ENCODE results near the gene ZNF593OS. TPM values are rescaled to one million over a fixed set of nuclear protein-coding genes. Genes with fewer than 3 reads are reported as not detected.
A peak's percentile ranks its signal among the peaks of the same experiment; 100 is the strongest.

ZNF593OS gene
- total RNA-seq, 2 experiments from 2014 or later: not detected

DNA sequence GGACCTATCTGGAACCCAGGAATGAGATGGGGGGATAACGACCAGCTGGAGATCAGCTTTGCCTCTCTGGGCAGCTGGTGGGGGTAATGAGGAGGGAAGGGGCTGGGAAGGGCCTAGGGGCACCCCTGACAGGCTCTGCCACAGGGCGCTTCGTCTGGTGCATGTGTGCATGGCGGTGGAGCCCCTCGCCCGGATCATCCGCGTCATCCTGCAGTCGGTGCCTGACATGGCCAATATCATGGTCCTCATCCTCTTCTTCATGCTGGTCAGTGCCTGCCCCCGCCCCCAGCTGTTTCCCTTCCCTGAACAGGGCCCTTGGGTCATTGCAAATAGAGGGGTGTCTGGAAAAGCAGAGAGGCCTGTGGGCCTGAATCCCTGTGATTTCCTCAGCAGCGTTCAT lies 26.2 kb upstream of the ZNF593OS start:
- Mint-ChIP-seq H3K27ac (no peak overlapping the region), H3K4me3 (no peak overlapping the region), H3K9me3 (ENCODE audit: insufficient read depth) (no peaks in the 10 kb centered on the region), H3K4me1 (ENCODE audit: low read depth) (peaks cover 25% of the 10 kb centered on the region), H3K36me3 (ENCODE audit: low read depth) (no peaks in the 10 kb centered on the region), H3K27me3 (ENCODE audit: low read depth) (peaks cover 6% of the 10 kb centered on the region)
- DNase-seq: no peak
- ATAC-seq: no peak
- ChIA-PET CTCF (interaction anchor here (1.5 kb wide), 1 partner anchor 53 kb away, joined by 3 read pairs; no protein-coding TSS in a partner anchor), POLR2A (no interaction called here)

DNA sequence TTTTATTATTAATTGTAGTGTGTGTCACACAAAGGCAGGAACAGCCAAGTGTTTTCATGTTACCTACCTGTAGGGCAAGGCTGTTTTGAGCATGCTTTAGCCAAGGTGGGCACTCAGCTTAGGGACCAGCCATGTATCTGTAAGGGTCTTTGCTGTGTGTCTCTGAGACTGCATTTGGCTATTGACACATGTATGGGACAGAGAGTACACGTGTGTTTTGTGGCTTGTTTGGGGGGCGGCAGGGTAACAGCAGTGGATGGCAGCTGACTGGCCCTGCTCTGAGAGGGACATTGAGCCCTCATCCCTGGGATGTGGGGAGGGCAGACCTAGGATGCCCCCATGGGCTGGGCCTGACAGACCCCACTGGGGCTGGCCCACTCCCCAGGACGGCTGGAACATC lies 25.7 kb upstream of the ZNF593OS start:
- no peak for DNase-seq
- no peak overlapping the region for H3K27ac Mint-ChIP-seq
- no peaks in the 10 kb centered on the region for H3K36me3 Mint-ChIP-seq (ENCODE audit: low read depth)
- H3K27me3 Mint-ChIP-seq (ENCODE audit: low read depth): peaks cover 6% of the 10 kb centered on the region
- H3K4me3 Mint-ChIP-seq: no peak overlapping the region
- ATAC-seq: no peak
- CTCF ChIA-PET: interaction anchor here (1.5 kb wide), 1 partner anchor 52 kb away, joined by 3 read pairs; no protein-coding TSS in a partner anchor
- peaks cover 20% of the 10 kb centered on the region for H3K4me1 Mint-ChIP-seq (ENCODE audit: low read depth)
- POLR2A ChIA-PET: no interaction called here
- H3K9me3 Mint-ChIP-seq (ENCODE audit: insufficient read depth): no peaks in the 10 kb centered on the region

DNA sequence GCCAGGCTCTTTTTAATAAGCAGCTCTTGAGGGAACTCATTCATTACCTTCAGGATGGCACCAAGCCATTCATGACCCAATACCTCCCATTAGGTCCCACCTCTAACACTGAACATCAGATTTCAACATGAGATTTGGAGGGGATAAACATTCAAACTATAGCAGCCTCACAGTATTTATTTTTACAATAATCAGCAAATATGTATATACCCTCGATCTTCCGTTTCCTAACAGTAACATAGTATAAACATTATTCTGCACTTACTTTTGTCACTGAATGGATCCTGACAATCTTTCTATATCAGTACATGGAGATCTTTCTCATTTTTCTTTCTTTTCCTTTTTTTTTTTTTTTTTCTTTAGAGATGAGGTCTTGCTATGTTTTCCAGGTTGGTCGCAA lies 24.2 kb upstream of the ZNF593OS start:
- POLR2A ChIA-PET: no interaction called here
- H3K4me1 Mint-ChIP-seq (ENCODE audit: low read depth): peaks cover 11% of the 10 kb centered on the region
- H3K27me3 Mint-ChIP-seq (ENCODE audit: low read depth): peaks cover 6% of the 10 kb centered on the region
- H3K9me3 Mint-ChIP-seq (ENCODE audit: insufficient read depth): no peaks in the 10 kb centered on the region
- ATAC-seq (no peak), DNase-seq (no peak)
- H3K4me3 Mint-ChIP-seq: no peak overlapping the region
- no peak overlapping the region for H3K27ac Mint-ChIP-seq
- CTCF ChIA-PET: interaction anchor here (0.6 kb wide), 1 partner anchor 15 kb away, joined by 3 read pairs; no protein-coding TSS in a partner anchor
- no peaks in the 10 kb centered on the region for H3K36me3 Mint-ChIP-seq (ENCODE audit: low read depth)

DNA sequence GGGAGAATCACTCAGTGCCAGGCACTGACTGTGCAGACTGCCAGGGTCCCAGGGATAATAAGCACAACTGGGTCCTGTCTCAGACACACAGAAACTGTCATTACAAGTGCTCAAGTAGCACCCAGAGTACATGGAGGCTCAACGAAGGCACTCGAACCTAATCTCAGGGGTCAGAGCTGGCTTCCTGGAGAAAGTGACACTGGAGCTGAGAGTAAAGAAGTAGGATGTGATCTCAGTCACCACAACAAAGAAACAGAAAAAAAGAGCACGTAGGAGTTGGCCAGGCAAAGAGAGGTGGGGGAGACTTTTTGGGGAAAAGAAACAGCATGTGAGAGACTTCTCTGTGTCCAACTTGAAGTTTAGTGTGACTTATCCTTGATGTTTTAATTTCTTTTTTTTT lies 20.1 kb upstream of the ZNF593OS start:
- ATAC-seq: peak; percentile 60
- Mint-ChIP-seq H3K4me3 (no peak overlapping the region), H3K27ac (peak overlapping the region; percentile 70), H3K27me3 (ENCODE audit: low read depth) (peaks cover 2% of the 10 kb centered on the region), H3K4me1 (ENCODE audit: low read depth) (peaks cover 6% of the 10 kb centered on the region), H3K9me3 (ENCODE audit: insufficient read depth) (no peaks in the 10 kb centered on the region), H3K36me3 (ENCODE audit: low read depth) (no peaks in the 10 kb centered on the region)
- ChIA-PET POLR2A (interaction anchor here (0.6 kb wide), 1 partner anchor 26 kb away, joined by 3 read pairs; no protein-coding TSS in a partner anchor), CTCF (interaction anchor here (1.0 to 1.2 kb wide), 2 partner anchors 13 to 22 kb away, joined by 3 to 5 read pairs; partner anchors contain the start of gene ZNF593)
- DNase-seq: peak; percentile 49

DNA sequence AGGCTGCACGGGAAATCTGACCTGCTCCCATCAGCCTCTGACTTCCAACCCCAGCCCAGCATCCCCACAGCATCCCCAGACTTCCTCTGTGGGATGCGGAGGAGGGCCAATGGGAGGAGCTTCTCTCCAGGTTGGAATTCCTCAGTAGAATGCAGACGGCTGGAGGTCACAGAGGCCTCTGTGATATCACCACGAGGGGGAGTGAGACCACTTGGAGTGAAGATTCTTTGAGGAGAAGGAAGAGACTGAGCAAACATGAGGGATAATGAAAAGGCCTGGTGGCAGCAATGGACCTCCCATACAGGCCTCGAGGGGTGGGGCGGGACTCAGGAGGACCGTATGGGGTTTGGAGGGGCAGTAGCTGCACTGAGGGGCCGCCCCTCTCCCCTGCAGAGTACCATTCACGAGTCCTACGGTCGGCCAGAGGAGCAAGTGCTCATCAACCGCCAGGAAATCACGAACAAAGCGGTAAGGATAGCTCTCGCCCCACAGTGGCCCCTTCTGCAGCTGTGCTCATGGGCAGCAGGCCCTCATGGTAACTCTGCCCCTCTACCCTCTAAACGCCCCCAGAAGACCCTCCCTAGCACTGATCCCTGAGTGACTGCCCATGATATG lies 18.8 kb upstream of the ZNF593OS start, which contains the start of gene CATSPER4:
TSS of gene CATSPER4 (plus strand) at position 230 of the 615 bp plus-strand sequence. CDS start at position 256, 26 bp downstream.
- ChIA-PET CTCF (interaction anchor here (1.4 to 2.4 kb wide), 2 partner anchors 21 to 43 kb away, joined by 9 to 13 read pairs; partner anchors contain the start of genes CEP85 and ZNF593), POLR2A (interaction anchor here (0.5 kb wide), 1 partner anchor 44 kb away, joined by 3 read pairs; the partner anchor contains the start of gene CEP85)
- Mint-ChIP-seq H3K36me3 (ENCODE audit: low read depth) (no peaks in the 10 kb centered on the region), H3K4me3 (no peak within 1 kb of the TSS), H3K27me3 (ENCODE audit: low read depth) (peaks cover 2% of the 10 kb centered on the region), H3K27ac (peak within 1 kb of the TSS; percentile 70), H3K9me3 (ENCODE audit: insufficient read depth) (no peaks in the 10 kb centered on the region), H3K4me1 (ENCODE audit: low read depth) (peaks cover 6% of the 10 kb centered on the region)
- no peak for ATAC-seq
- no peak for DNase-seq

DNA sequence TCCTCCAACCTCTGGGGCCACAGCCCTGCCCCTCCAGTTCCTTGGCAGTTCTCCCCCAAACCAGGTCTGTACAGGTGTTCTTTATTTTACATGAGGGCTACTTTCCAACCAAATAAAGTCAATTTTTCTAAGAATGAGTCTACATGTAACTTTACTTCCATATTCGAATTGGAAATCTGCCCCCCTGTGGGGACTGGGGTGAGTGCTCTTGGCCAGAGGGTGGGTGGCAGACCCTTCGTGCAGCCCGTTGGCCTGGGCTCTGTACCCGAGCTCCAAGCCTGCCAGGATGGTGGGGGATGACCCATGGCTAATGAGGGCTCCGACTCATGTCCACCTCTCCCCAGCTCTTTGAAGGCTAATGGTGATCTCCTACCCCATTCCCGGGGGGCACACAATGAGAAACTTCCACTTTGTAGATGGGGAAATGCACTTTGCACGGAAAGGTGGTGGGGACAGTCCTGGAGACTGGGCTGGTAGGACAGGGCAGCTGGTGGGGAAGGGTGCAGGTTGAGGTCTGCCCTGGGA lies 18.2 kb upstream of the ZNF593OS start:
- Mint-ChIP-seq H3K9me3 (ENCODE audit: insufficient read depth) (no peaks in the 10 kb centered on the region), H3K27ac (no peak overlapping the region), H3K36me3 (ENCODE audit: low read depth) (no peaks in the 10 kb centered on the region), H3K4me1 (ENCODE audit: low read depth) (peaks cover 6% of the 10 kb centered on the region), H3K27me3 (ENCODE audit: low read depth) (no peaks in the 10 kb centered on the region), H3K4me3 (no peak overlapping the region)
- ChIA-PET POLR2A (interaction anchor here (0.5 kb wide), 1 partner anchor 44 kb away, joined by 3 read pairs; the partner anchor contains the start of gene CEP85), CTCF (interaction anchor here (1.0 to 2.4 kb wide), 3 partner anchors 20 to 44 kb away, joined by 3 to 13 read pairs (median 9); partner anchors contain the start of genes CEP85 and ZNF593)
- DNase-seq (no peak), ATAC-seq (no peak)

DNA sequence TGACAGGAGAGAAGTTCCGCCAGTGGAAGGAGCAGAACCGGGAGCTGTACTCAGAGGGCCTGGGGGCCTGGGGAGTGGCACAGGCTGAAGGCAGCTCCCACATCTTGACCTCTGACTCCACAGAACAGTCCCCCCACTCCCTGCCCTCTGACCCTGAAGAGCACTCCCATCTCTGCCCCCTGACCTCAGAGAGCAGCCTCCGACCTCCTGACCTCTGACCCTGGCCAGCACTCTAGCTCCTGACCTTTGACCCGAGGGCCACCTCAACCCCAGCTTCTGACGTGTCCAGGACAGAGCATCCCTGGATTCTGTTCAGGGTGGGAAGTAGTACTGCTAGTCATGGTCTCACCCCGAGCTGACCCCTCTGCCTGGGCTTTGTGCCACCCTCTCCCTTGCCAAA lies 17.7 kb upstream of the ZNF593OS start:
- no peak overlapping the region for H3K27ac Mint-ChIP-seq
- DNase-seq: no peak
- H3K9me3 Mint-ChIP-seq (ENCODE audit: insufficient read depth): no peaks in the 10 kb centered on the region
- POLR2A ChIA-PET: no interaction called here
- no peak for ATAC-seq
- no peaks in the 10 kb centered on the region for H3K27me3 Mint-ChIP-seq (ENCODE audit: low read depth)
- CTCF ChIA-PET: interaction anchor here (1.0 to 2.4 kb wide), 4 partner anchors 19 to 45 kb away, joined by 3 to 13 read pairs (median 6); partner anchors contain the start of genes CEP85 and ZNF593
- no peaks in the 10 kb centered on the region for H3K36me3 Mint-ChIP-seq (ENCODE audit: low read depth)
- peaks cover 6% of the 10 kb centered on the region for H3K4me1 Mint-ChIP-seq (ENCODE audit: low read depth)
- no peak overlapping the region for H3K4me3 Mint-ChIP-seq

DNA sequence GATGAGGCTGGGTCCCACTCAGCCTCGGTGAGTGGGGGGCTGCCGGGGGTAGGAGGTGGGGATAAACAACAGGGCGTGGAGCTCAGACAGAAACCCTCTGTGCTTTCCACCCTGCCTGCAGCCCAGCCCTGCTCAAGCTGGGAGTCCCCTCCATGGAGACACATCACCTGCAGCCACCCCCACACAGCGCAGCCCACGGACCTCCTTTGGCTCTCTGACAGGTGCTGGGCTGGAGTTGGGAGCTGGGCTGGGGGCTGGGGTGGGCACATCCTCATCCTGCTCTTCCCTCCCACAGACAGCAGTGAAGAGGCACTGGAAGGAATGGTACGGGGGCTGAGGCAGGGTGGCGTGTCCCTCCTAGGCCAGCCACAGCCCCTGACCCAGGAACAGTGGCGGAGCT lies 16.8 kb upstream of the ZNF593OS start:
- ChIA-PET POLR2A (no interaction called here), CTCF (interaction anchor here (1.0 to 2.4 kb wide), 2 partner anchors 19 to 46 kb away, joined by 3 to 9 read pairs; partner anchors contain the start of genes CEP85 and ZNF593)
- no peak for ATAC-seq
- Mint-ChIP-seq H3K9me3 (ENCODE audit: insufficient read depth) (no peaks in the 10 kb centered on the region), H3K36me3 (ENCODE audit: low read depth) (no peaks in the 10 kb centered on the region), H3K27ac (no peak overlapping the region), H3K4me1 (ENCODE audit: low read depth) (peaks cover 6% of the 10 kb centered on the region), H3K27me3 (ENCODE audit: low read depth) (no peaks in the 10 kb centered on the region), H3K4me3 (no peak overlapping the region)
- DNase-seq: no peak

DNA sequence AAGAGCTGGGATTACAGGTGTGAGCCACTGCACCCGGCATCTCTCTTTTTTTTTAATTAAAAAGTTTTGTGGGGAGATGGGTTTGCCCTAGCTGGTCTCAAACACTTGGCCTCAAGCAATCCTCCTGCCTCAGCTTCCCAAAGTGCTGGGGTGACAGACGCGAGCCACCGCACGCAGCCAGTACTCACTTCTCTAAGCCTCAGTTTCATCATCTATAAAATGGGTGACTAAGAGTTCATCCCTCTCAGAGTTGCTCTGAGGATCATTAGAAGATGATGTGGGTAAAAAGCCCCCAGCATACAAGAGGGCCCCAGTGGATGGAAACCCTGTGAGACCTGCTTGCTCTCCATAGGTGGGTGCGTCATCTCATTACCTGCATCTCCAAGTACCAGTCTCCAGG lies 16.2 kb upstream of the ZNF593OS start:
- Mint-ChIP-seq H3K36me3 (ENCODE audit: low read depth) (no peaks in the 10 kb centered on the region), H3K27ac (no peak overlapping the region), H3K9me3 (ENCODE audit: insufficient read depth) (no peaks in the 10 kb centered on the region), H3K4me3 (no peak overlapping the region), H3K4me1 (ENCODE audit: low read depth) (peaks cover 6% of the 10 kb centered on the region), H3K27me3 (ENCODE audit: low read depth) (no peaks in the 10 kb centered on the region)
- DNase-seq (no peak), ATAC-seq (no peak)
- POLR2A ChIA-PET: no interaction called here
- CTCF ChIA-PET: interaction anchor here (0.7 kb wide), 1 partner anchor 46 kb away, joined by 4 read pairs; the partner anchor contains the start of gene CEP85

DNA sequence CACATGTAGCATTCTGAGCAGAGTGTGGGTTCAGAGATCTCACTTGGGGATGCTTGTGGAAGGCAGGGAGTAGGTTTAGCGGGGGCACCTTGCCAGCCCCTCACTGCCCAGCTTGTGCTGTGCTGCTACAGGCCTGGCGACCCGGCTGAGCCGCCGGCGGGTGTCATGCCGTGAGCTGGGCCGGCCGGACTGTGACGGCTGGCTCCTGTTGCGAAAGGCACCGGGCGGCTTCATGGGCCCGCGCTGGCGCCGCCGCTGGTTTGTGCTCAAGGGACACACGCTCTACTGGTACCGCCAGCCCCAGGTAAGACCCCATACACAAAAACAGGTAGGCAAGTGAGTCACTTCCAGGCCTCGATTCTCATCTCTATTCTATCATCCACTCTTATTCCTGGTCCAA lies 13.3 kb upstream of the ZNF593OS start:
- Mint-ChIP-seq H3K4me1 (ENCODE audit: low read depth) (no peaks in the 10 kb centered on the region), H3K27ac (no peak overlapping the region), H3K9me3 (ENCODE audit: insufficient read depth) (no peaks in the 10 kb centered on the region), H3K27me3 (ENCODE audit: low read depth) (no peaks in the 10 kb centered on the region), H3K4me3 (no peak overlapping the region), H3K36me3 (ENCODE audit: low read depth) (no peaks in the 10 kb centered on the region)
- ATAC-seq (no peak), DNase-seq (no peak)
- CTCF ChIA-PET: no interaction called here
- POLR2A ChIA-PET: no interaction called here

DNA sequence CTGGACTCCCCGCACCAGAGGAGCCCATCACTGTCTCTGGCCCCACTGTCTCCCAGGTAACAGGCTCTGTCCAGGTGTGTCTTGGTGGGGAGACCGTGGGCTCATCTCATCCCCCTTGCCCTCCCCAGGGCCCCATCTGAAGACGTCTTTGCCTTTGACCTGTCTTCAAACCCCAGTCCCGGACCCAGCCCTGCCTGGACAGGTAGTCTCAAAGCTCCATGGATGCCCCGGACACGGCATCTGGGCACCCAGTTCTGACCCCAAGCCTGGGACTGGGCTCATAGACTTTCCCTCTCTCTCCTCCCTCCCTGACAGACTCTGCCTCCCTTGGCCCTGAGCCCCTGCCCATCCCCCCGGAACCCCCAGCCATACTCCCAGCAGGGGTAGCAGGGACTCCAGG lies 12.5 kb upstream of the ZNF593OS start:
- no peak for ATAC-seq
- Mint-ChIP-seq H3K36me3 (ENCODE audit: low read depth) (no peaks in the 10 kb centered on the region), H3K4me3 (no peak overlapping the region), H3K9me3 (ENCODE audit: insufficient read depth) (no peaks in the 10 kb centered on the region), H3K27me3 (ENCODE audit: low read depth) (no peaks in the 10 kb centered on the region), H3K4me1 (ENCODE audit: low read depth) (no peaks in the 10 kb centered on the region), H3K27ac (no peak overlapping the region)
- ChIA-PET POLR2A (no interaction called here), CTCF (interaction anchor here (0.7 to 1.0 kb wide), 2 partner anchors 14 to 50 kb away, joined by 3 to 4 read pairs; partner anchors contain the start of genes CEP85 and ZNF593)
- no peak for DNase-seq

DNA sequence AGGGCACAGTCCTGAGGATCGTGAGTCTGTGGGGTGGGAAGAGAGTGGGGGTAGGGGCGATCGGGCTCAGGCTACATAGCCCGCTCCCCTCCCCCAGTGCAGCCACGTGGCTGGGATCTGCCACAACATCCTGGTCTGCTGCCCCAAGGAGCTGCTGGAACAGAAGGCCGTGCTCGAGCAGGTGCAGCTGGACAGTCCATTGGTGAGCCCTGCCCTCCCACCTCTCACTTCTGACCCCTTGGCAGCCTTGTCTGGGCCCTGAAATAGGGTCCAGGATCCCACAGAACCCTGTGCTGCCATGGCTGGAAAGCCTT lies 10.7 kb upstream of the ZNF593OS start:
- no peak overlapping the region for H3K27ac Mint-ChIP-seq
- CTCF ChIA-PET: no interaction called here
- no peaks in the 10 kb centered on the region for H3K4me1 Mint-ChIP-seq (ENCODE audit: low read depth)
- no peak overlapping the region for H3K4me3 Mint-ChIP-seq
- POLR2A ChIA-PET: no interaction called here
- H3K27me3 Mint-ChIP-seq (ENCODE audit: low read depth): no peaks in the 10 kb centered on the region
- no peak for DNase-seq
- no peak for ATAC-seq
- no peaks in the 10 kb centered on the region for H3K36me3 Mint-ChIP-seq (ENCODE audit: low read depth)
- no peaks in the 10 kb centered on the region for H3K9me3 Mint-ChIP-seq (ENCODE audit: insufficient read depth)

Measured in activated CD8-positive, alpha-beta T cell treated with anti-CD3 and anti-CD28 coated beads, Interleukin-2, amount 10 ng/mL, durations not matched to agents 7 days and 5 days (primary cell).